Measurements from ENCODE around the gene PPP1R14C.

Gene PPP1R14C

GRCh38 chr6:150146436-150146835 lies 3.6 kb downstream of the PPP1R14C start:
- no peak for TF ChIP-seq CSDC2 (CRISPR knock-in tag; IDR thresholded peaks at IDR 0.05)
- TF ChIP-seq ZNF70 (CRISPR knock-in tag; IDR thresholded peaks at IDR 0.05) = no peak
- TF ChIP-seq, protein P1, sequence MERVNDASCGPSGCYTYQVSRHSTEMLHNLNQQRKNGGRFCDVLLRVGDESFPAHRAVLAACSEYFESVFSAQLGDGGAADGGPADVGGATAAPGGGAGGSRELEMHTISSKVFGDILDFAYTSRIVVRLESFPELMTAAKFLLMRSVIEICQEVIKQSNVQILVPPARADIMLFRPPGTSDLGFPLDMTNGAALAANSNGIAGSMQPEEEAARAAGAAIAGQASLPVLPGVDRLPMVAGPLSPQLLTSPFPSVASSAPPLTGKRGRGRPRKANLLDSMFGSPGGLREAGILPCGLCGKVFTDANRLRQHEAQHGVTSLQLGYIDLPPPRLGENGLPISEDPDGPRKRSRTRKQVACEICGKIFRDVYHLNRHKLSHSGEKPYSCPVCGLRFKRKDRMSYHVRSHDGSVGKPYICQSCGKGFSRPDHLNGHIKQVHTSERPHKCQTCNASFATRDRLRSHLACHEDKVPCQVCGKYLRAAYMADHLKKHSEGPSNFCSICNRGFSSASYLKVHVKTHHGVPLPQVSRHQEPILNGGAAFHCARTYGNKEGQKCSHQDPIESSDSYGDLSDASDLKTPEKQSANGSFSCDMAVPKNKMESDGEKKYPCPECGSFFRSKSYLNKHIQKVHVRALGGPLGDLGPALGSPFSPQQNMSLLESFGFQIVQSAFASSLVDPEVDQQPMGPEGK (CRISPR knock-in tag; IDR thresholded peaks at IDR 0.05; ENCODE audit: borderline replicate concordance) = no peak
- TF ChIP-seq PPARA (CRISPR knock-in tag; IDR thresholded peaks at IDR 0.05; ENCODE audit: borderline replicate concordance) = no peak
- TF ChIP-seq, protein P2, sequence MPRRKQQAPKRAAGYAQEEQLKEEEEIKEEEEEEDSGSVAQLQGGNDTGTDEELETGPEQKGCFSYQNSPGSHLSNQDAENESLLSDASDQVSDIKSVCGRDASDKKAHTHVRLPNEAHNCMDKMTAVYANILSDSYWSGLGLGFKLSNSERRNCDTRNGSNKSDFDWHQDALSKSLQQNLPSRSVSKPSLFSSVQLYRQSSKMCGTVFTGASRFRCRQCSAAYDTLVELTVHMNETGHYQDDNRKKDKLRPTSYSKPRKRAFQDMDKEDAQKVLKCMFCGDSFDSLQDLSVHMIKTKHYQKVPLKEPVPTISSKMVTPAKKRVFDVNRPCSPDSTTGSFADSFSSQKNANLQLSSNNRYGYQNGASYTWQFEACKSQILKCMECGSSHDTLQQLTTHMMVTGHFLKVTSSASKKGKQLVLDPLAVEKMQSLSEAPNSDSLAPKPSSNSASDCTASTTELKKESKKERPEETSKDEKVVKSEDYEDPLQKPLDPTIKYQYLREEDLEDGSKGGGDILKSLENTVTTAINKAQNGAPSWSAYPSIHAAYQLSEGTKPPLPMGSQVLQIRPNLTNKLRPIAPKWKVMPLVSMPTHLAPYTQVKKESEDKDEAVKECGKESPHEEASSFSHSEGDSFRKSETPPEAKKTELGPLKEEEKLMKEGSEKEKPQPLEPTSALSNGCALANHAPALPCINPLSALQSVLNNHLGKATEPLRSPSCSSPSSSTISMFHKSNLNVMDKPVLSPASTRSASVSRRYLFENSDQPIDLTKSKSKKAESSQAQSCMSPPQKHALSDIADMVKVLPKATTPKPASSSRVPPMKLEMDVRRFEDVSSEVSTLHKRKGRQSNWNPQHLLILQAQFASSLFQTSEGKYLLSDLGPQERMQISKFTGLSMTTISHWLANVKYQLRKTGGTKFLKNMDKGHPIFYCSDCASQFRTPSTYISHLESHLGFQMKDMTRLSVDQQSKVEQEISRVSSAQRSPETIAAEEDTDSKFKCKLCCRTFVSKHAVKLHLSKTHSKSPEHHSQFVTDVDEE (CRISPR knock-in tag; IDR thresholded peaks at IDR 0.05) = no peak
- TF ChIP-seq, protein P3, sequence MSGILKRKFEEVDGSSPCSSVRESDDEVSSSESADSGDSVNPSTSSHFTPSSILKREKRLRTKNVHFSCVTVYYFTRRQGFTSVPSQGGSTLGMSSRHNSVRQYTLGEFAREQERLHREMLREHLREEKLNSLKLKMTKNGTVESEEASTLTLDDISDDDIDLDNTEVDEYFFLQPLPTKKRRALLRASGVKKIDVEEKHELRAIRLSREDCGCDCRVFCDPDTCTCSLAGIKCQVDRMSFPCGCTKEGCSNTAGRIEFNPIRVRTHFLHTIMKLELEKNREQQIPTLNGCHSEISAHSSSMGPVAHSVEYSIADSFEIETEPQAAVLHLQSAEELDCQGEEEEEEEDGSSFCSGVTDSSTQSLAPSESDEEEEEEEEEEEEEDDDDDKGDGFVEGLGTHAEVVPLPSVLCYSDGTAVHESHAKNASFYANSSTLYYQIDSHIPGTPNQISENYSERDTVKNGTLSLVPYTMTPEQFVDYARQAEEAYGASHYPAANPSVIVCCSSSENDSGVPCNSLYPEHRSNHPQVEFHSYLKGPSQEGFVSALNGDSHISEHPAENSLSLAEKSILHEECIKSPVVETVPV (CRISPR knock-in tag; IDR thresholded peaks at IDR 0.05) = no peak
- TF ChIP-seq SNAI2 (CRISPR knock-in tag; IDR thresholded peaks at IDR 0.05) = no peak
- no peak for TF ChIP-seq GLIS3 (CRISPR knock-in tag; IDR thresholded peaks at IDR 0.05)
- TF ChIP-seq ZFP3 (CRISPR knock-in tag; IDR thresholded peaks at IDR 0.05) = no peak
- no peak for ATAC-seq

- TF ChIP-seq OSR1 (CRISPR knock-in tag; IDR thresholded peaks at IDR 0.05) = no peak
- TF ChIP-seq ZFP30 (CRISPR knock-in tag; IDR thresholded peaks at IDR 0.05) = no peak
- no peak for ATAC-seq
Observed at GRCh38 chr6:150149146-150149545, 6.3 kb downstream of the PPP1R14C start.

DNA sequence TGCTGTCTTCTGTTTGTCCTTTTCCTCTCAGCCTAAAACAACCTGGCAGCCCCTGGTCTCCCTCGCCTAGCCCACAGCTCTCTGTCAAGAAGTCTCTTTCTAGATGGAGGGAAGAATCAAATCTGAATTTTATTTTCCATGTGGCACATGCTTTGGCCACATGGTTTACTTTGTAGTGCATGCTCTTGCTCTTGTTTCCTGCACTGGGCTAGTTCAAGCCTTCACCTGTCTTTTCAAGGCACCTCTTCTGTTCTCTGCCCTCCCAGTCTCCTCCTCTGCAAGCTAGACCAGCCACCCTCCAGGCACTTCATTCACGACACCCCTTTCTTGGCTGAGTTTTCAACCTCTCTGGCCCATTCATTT lies 7.6 kb downstream of the PPP1R14C start:
- TF ChIP-seq GLIS3 (CRISPR knock-in tag; IDR thresholded peaks at IDR 0.05) = no peak
- TF ChIP-seq, protein P3 (CRISPR knock-in tag; IDR thresholded peaks at IDR 0.05) = no peak
- no peak for TF ChIP-seq ZNF565 (CRISPR knock-in tag; conservative IDR thresholded peaks at IDR 0.05; ENCODE audit: low read depth)
- no peak for TF ChIP-seq PPARA (CRISPR knock-in tag; IDR thresholded peaks at IDR 0.05; ENCODE audit: borderline replicate concordance)
- TF ChIP-seq, protein P2 (CRISPR knock-in tag; IDR thresholded peaks at IDR 0.05) = no peak
- no peak for TF ChIP-seq TCF4 (CRISPR knock-in tag; IDR thresholded peaks at IDR 0.05; ENCODE audit: borderline replicate concordance)
- no peak for TF ChIP-seq SNAI2 (CRISPR knock-in tag; IDR thresholded peaks at IDR 0.05)
- no peak for TF ChIP-seq ZC3H10 (CRISPR knock-in tag; IDR thresholded peaks at IDR 0.05)
- no peak for TF ChIP-seq CREB5 (CRISPR knock-in tag; IDR thresholded peaks at IDR 0.05; ENCODE audit: low read depth)
- no peak for TF ChIP-seq ESRRG (CRISPR knock-in tag; IDR thresholded peaks at IDR 0.05)
- no peak for TF ChIP-seq ZFP3 (CRISPR knock-in tag; IDR thresholded peaks at IDR 0.05)
- no peak for TF ChIP-seq OSR1 (CRISPR knock-in tag; IDR thresholded peaks at IDR 0.05)
- no peak for TF ChIP-seq RARB (CRISPR knock-in tag; IDR thresholded peaks at IDR 0.05)
- TF ChIP-seq, protein P4, sequence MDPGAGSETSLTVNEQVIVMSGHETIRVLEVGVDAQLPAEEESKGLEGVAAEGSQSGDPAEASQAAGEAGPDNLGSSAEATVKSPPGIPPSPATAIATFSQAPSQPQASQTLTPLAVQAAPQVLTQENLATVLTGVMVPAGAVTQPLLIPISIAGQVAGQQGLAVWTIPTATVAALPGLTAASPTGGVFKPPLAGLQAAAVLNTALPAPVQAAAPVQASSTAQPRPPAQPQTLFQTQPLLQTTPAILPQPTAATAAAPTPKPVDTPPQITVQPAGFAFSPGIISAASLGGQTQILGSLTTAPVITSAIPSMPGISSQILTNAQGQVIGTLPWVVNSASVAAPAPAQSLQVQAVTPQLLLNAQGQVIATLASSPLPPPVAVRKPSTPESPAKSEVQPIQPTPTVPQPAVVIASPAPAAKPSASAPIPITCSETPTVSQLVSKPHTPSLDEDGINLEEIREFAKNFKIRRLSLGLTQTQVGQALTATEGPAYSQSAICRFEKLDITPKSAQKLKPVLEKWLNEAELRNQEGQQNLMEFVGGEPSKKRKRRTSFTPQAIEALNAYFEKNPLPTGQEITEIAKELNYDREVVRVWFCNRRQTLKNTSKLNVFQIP (CRISPR knock-in tag; IDR thresholded peaks at IDR 0.05; ENCODE audit: borderline replicate concordance, low read depth) = no peak
- TF ChIP-seq ZNF70 (CRISPR knock-in tag; IDR thresholded peaks at IDR 0.05) = no peak
- TF ChIP-seq ZFP30 (CRISPR knock-in tag; IDR thresholded peaks at IDR 0.05) = no peak
- no peak for TF ChIP-seq TOX (CRISPR knock-in tag; IDR thresholded peaks at IDR 0.05; ENCODE audit: borderline replicate concordance)
- no peak for ATAC-seq
